Endodermal cell (in vitro differentiated cells): ENCODE data around the gene SOWAHD. TPM values are rescaled to one million over a fixed set of nuclear protein-coding genes. Genes with fewer than 3 reads are reported as not detected.

Experiments used
- DNase-seq: peaks from one replicate; pipeline ENCODE4 v3.0.0-alpha.2; 2017
- H3K27ac ChIP-seq: 2 replicates; pipeline ENCODE4 v1.5.1; 2013; ENCODE audit warnings: mild to moderate bottlenecking, low read depth, low read length, moderate library complexity
- H3K27me3 ChIP-seq: 2 replicates; pipeline ENCODE4 v1.6.1; 2013; ENCODE audit warnings: mild to moderate bottlenecking, low read length, moderate library complexity; ENCODE audit not compliant: insufficient read depth, control insufficient read depth, poor library complexity, severe bottlenecking
- H3K36me3 ChIP-seq: 2 replicates; pipeline ENCODE4 v1.7.0; 2013; ENCODE audit warnings: mild to moderate bottlenecking, low read length, moderate library complexity; ENCODE audit not compliant: control insufficient read depth, insufficient read depth
- H3K4me1 ChIP-seq: one replicate; pipeline ENCODE4 v1.7.0; 2013; ENCODE audit warnings: low read length; ENCODE audit not compliant: control insufficient read depth, insufficient read depth
- H3K4me3 ChIP-seq: 2 replicates; pipeline ENCODE4 v1.5.1; 2013; ENCODE audit warnings: mild to moderate bottlenecking, low read length, moderate library complexity
- H3K9ac ChIP-seq: 2 replicates; pipeline ENCODE4 v1.6.1; 2013; ENCODE audit warnings: mild to moderate bottlenecking, low read length, moderate library complexity; ENCODE audit not compliant: poor library complexity, severe bottlenecking; ENCODE audit errors: extremely low read depth
- H3K9me3 ChIP-seq: 2 replicates; pipeline ENCODE4 v1.6.1; 2013; ENCODE audit warnings: mild to moderate bottlenecking, low read length, moderate library complexity; ENCODE audit not compliant: control insufficient read depth
- H3K27ac Mint-ChIP-seq: 2 replicates; pipeline ENCODE4 v1.8.0; 2020; ENCODE audit warnings: mixed read lengths
- H3K27me3 Mint-ChIP-seq: 2 replicates; pipeline ENCODE4 v1.8.0; 2021; ENCODE audit warnings: mild to moderate bottlenecking, mixed read lengths; ENCODE audit not compliant: insufficient read depth
- H3K36me3 Mint-ChIP-seq: 2 replicates; pipeline ENCODE4 v1.8.0; 2020; ENCODE audit warnings: low read depth, mixed read lengths
- H3K4me1 Mint-ChIP-seq: 2 replicates; pipeline ENCODE4 v1.8.0; 2020; ENCODE audit warnings: mixed read lengths
- H3K4me3 Mint-ChIP-seq: 2 replicates; pipeline ENCODE4 v1.8.0; 2020; ENCODE audit warnings: mild to moderate bottlenecking, moderate library complexity, mixed read lengths
- H3K9me3 Mint-ChIP-seq: 2 replicates; pipeline ENCODE4 v1.8.0; 2020; ENCODE audit warnings: mild to moderate bottlenecking, mixed read lengths
- WGBS, 2 experiments: methylation state at CpG; one replicate each; pipeline versions ENCODE4 v1.1.5 to v1.1.7; 2013; ENCODE audit warnings: missing lambda C conversion rate in 2 of 2, mixed read lengths in 1 of 2; ENCODE audit not compliant: insufficient coverage in 1 of 2, insufficient read length in 1 of 2; 5-methylcytosine and 5-hydroxymethylcytosine counted together
- total RNA-seq, 2 donors: library from RNA; stranded (reverse); fragmentation: NEBNext Ultra II Directional in 1 of 2; extraction: Animal tissue kit (Norgen Biotek cat#: 25700) in 1 of 2; gene quantifications; 2 replicates in 1 of 2; 3 replicates in 1 of 2; pipeline ENCODE4 v1.2.1, GENCODE V29; 2021
- TF ChIP-seq, protein P1 (sequence below): fragments of 200-600 bp; sonication (generic); conservative IDR thresholded peaks from 2 replicates; pipeline ENCODE4 v1.5.0; 2021; ENCODE audit warnings: antibody characterized with exemption, mild to moderate bottlenecking

The SOWAHD gene
- total RNA-seq, 2 donors from 2014 or later, result 1.7 to 2.7 TPM

DNA sequence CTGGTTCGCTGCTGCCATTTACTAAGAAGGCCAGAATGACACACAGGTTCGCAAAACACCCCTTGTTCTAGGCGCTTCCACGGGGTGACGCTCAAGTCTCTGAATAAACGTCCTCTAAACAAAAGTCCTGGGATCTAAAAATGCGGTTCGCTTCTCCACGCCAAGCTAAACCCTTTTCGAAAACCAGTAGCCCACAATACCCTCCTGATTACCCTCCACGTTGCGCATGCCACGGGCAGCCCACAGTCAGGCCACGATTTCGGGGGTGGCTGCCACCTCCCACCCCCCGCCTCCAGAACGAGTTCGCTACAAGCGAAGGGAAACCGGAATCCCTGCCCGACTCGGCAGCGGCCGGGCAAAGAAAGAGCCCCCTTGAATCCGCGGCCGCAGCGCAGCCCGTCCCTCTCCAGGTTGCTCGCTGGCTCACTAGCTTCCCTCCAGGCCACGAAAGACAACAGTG lies 32.6 kb downstream of the SOWAHD start:
- Mint-ChIP-seq H3K4me1 (peaks cover 8% of the 10 kb centered on the region), H3K4me3 (peak overlapping the region; percentile 96), H3K27ac (peak overlapping the region; percentile 98), H3K27me3 (no peaks in the 10 kb centered on the region), H3K9me3 (peaks cover 42% of the 10 kb centered on the region), H3K36me3 (peaks cover 38% of the 10 kb centered on the region)
- peak overlapping the region; percentile 96 for H3K9ac ChIP-seq
- TF ChIP-seq, protein P1, sequence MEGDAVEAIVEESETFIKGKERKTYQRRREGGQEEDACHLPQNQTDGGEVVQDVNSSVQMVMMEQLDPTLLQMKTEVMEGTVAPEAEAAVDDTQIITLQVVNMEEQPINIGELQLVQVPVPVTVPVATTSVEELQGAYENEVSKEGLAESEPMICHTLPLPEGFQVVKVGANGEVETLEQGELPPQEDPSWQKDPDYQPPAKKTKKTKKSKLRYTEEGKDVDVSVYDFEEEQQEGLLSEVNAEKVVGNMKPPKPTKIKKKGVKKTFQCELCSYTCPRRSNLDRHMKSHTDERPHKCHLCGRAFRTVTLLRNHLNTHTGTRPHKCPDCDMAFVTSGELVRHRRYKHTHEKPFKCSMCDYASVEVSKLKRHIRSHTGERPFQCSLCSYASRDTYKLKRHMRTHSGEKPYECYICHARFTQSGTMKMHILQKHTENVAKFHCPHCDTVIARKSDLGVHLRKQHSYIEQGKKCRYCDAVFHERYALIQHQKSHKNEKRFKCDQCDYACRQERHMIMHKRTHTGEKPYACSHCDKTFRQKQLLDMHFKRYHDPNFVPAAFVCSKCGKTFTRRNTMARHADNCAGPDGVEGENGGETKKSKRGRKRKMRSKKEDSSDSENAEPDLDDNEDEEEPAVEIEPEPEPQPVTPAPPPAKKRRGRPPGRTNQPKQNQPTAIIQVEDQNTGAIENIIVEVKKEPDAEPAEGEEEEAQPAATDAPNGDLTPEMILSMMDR, result no peak
- no peaks in the 10 kb centered on the region for H3K9me3 ChIP-seq
- no peaks in the 10 kb centered on the region for H3K4me1 ChIP-seq
- H3K27me3 ChIP-seq, result no peaks in the 10 kb centered on the region
- H3K36me3 ChIP-seq, result peaks cover 33% of the 10 kb centered on the region
- H3K27ac ChIP-seq, result peak overlapping the region; percentile 97
- H3K4me3 ChIP-seq, result peak overlapping the region; percentile 90
- WGBS, 2 experiments, result 0% methylated on average over 4 to 31 of the region's 31 CpGs
- DNase-seq, result peak; percentile 47

DNA sequence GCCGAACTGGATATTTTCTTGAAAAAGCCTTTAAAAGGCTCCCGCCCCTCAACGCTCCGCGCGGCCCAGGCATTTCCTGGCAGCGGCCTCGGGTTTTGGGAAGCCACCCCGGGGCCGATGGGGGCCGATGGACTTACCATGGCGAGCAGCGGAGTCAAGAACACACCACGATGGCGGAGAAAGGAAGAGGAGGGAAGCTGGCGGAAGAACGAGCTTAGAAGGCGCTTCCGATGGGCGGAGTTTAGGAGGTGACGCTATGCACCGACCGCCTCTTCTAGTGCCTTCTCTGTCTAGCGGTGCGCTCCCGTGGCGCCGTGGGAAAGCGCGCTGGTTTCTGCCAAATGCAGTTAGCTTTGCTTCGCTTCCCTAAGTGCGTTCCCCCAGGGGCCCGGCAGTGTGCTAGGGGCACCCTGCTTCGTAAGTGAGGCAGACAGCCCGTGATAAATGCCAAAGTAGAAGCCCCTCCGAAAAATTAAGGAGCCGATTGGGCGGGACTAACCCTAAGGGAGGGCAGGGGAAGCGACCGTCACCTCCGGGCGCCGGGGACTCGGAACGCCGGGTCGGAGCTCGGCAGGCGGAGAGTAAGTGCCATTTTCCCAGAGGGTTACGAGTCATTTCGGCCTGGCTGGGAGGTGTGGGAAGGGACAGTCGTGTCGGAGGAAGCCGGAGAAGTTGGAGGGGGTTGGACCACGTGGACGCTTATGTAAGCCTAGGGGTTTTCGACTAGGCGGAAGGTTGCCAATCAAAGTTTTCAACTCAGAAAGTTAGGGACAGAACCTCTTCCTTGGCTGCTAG lies 33.2 kb downstream of the SOWAHD start, which contains the start of gene RPL39:
Gene RPL39 (minus strand): TSS at position 194 of the 795 bp plus-strand sequence. CDS start 54 bp downstream, at position 140.
- 0% methylated on average over 10 to 58 of the region's 58 CpGs for WGBS, 2 experiments
- no peaks in the 10 kb centered on the region for H3K9me3 ChIP-seq
- no peaks in the 10 kb centered on the region for H3K27me3 Mint-ChIP-seq
- peak within 1 kb of the TSS; percentile 96 for H3K9ac ChIP-seq
- no peaks in the 10 kb centered on the region for H3K4me1 ChIP-seq
- H3K36me3 Mint-ChIP-seq, result peaks cover 33% of the 10 kb centered on the region
- H3K4me1 Mint-ChIP-seq, result peaks cover 8% of the 10 kb centered on the region
- H3K27ac ChIP-seq, result peak within 1 kb of the TSS; percentile 97
- peak within 1 kb of the TSS; percentile 90 for H3K4me3 ChIP-seq
- H3K27me3 ChIP-seq, result no peaks in the 10 kb centered on the region
- H3K27ac Mint-ChIP-seq, result peak within 1 kb of the TSS; percentile 98
- peaks cover 31% of the 10 kb centered on the region for H3K36me3 ChIP-seq
- H3K4me3 Mint-ChIP-seq, result peak within 1 kb of the TSS; percentile 96
- TF ChIP-seq, protein P1, result no peak
- H3K9me3 Mint-ChIP-seq, result peaks cover 43% of the 10 kb centered on the region
- DNase-seq, result peak; percentile 90

DNA sequence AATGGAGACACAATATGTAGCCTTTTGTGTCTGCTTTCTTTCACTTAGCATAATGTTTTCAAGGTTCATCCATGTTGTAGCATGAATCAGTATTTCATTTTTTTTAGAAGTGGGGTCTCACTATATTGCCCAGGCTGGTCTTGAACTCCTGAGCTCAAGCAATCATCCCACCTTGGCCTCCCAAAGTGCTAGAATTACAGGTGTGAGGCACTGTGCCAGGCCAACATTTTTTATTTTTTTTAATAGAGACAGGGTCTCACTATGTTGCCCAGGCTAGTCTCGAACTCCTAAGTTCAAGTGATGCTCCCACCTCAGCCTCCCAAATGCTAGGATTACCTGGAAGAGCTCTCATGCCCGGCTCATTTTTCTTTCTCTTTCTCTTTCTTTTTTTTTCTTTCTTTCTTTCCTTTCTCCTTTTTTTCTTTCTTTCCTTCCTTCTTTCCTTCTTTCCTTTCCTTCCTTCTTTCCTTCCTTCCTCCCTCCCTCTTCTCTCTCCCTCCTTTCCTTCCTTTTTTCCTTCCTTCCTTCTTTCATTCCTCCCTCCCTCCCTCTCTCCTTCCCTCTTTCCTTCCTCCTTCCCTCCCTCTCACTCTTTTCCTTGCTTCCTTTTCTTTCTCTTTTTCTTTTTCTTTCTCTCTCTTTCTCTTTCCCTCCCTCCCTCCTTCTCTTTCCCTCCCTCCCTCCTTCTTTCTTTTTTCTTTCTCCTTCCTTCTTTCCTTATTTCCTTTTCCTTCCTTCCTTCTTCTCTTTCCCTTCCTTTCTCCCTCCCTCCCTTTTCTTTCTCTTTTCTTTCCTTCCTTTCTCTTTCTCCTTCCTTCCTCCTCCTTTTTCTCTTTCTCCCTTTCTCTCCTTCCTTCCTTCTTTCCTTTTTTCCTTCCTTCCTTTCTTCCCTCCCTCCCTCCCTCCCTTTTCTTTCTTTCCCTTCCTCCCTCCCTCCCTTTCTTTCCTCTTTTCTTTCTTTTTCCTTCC lies 43.1 kb downstream of the SOWAHD start:
- no peaks in the 10 kb centered on the region for H3K4me1 Mint-ChIP-seq
- no peak overlapping the region for H3K4me3 Mint-ChIP-seq
- peaks cover 6% of the 10 kb centered on the region for H3K9me3 ChIP-seq
- 77 to 85% methylated on average over 2 of the region's 2 CpGs for WGBS, 2 experiments
- H3K36me3 ChIP-seq, result no peaks in the 10 kb centered on the region
- no peak overlapping the region for H3K27ac Mint-ChIP-seq
- H3K27me3 ChIP-seq, result no peaks in the 10 kb centered on the region
- no peak for DNase-seq
- no peak overlapping the region for H3K9ac ChIP-seq
- H3K36me3 Mint-ChIP-seq, result peaks cover 7% of the 10 kb centered on the region
- no peak overlapping the region for H3K27ac ChIP-seq
- H3K9me3 Mint-ChIP-seq, result peaks cover 52% of the 10 kb centered on the region
- H3K27me3 Mint-ChIP-seq, result no peaks in the 10 kb centered on the region
- TF ChIP-seq, protein P1, result no peak
- H3K4me1 ChIP-seq, result no peaks in the 10 kb centered on the region
- H3K4me3 ChIP-seq, result no peak overlapping the region
